GM08714 (cell line): ENCODE results near the gene SEC24B.
"Not testable (repeated sequence)": the region's sequence is repeated elsewhere in the genome, so short reads cannot be mapped to it uniquely, and the experiment has no call there.

Experiments
- H3K4me3 ChIP-seq: fragments of 200-500 bp; sonication (Bioruptor generic); 2 replicates; pipeline ENCODE4 v1.5.1; 2014; ENCODE audit warnings: mild to moderate bottlenecking, low read length, inconsistent platforms
- ZNF274 ChIP-seq: IDR thresholded peaks from 2 replicates; pipeline ENCODE4 v1.6.1; 2012; ENCODE audit warnings: mild to moderate bottlenecking, low read depth, low read length

Gene SEC24B

DNA sequence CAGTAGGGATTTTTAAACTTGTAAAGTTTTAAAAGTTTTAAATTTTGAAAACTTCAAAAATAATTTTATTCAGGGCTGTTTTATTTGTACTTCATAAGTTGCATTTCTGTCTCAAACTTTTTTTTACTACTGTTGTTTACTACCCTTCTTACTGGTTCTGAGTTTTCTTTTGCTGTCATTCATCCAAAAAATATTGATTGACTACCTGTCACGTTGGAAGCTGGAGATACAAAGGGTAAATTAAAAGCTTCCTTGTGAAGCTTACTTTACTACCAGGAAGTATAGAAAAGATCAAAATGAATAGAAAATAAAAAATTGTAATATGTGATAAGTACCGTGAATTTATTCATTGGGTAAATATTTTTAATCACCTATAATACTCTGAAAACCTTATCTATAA lies 77.1 kb downstream of the SEC24B start:
- TF ChIP-seq ZNF274: no peak
- no peak overlapping the region for H3K4me3 ChIP-seq

DNA sequence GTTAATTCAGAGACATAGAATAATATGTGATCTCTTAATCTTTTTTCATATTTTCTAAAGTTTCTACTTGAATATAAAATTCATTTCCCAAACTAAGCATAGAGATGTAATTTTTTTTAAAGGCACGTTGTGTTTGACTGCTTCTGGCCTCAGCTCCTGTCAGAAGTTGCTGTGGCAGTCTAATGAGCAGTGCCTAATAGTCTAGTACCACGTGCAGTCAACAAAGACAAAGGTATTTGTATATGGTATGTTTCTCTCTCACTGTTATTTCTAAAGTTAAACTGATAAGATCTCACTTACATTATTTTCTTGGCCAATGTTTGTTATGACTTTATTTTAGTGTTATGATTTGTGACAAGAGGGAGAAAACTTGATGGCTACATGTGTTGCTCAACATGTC lies 77.8 kb downstream of the SEC24B start:
- no peak for TF ChIP-seq ZNF274
- H3K4me3 ChIP-seq: no peak overlapping the region

DNA sequence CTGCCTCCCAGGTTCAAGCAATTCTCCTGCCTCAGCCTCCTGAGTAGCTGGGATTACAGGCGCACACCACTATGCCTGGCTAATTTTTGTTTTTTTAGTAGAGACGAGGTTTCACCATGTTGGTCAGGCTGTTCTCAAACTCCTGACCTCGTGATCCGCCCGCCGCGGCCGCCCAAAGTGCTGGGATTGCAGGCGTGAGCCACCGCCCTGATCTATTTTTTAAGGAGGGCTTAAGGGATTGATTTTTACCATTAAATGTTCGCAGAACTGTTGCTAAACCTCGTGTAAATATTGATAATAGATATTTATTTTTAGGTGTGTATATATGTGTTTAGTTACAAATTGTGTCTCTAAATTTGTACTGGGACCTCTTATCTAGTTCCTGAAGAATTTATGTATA lies 79.8 kb downstream of the SEC24B start:
- H3K4me3 ChIP-seq: not testable (repeated sequence)

DNA sequence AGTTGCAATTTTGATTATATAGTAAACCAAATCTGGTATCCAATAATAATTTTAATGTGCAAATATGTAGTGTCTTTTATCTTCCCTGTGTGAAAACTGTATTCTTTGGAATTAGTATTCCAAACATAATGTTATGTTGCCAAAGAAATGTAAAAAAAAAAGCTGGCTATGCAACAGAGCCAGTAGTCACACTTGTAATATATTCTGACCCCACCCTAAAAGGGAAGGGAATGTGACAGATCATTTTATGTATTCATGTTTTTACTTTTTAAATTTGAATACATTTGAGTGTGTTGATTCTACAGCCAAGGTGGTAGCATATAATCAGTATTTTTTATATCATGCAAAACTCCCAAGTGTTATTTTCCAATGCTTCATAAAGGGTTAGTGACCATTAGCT lies 98.6 kb downstream of the SEC24B start:
- H3K4me3 ChIP-seq: no peak overlapping the region
- TF ChIP-seq ZNF274: no peak

DNA sequence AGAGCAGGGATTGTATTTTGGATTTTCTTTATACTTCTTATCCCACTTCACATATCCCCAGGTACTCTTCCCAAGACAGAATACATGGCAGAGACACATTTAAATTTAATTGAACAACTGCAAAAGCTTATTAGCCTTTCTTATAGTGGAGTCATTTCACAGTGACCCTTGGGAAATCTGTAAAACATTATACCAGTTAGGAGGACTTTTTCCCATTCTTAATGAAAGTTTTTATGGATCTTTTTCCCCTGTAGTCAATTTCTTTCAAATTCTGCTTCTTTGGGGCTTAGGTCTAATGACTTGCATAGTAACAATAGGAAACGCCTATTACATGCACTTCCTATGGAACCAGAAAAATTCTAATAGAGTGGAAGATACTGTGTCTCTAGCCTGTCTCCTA lies 111.8 kb downstream of the SEC24B start:
- TF ChIP-seq ZNF274: no peak
- no peak overlapping the region for H3K4me3 ChIP-seq

DNA sequence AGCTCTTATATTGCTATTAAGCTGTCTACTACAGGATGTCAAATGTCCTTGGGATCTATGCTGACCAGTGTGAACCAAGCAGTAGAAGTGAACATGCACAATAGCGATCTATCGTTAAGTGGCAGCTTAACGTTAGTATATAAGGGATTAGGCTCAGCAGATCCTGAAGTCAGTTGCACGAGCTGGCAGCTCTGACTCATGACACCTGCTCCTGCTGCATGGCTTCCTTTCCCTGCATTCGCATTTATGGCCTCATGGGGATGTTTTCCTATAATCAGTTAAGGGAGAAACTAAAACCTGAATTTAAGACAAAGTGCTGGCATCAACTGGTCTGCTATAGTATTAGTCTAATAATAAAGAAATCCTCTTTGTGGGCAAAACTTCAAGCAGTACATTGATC lies 113.8 kb downstream of the SEC24B start:
- H3K4me3 ChIP-seq: no peak overlapping the region
- TF ChIP-seq ZNF274: no peak

DNA sequence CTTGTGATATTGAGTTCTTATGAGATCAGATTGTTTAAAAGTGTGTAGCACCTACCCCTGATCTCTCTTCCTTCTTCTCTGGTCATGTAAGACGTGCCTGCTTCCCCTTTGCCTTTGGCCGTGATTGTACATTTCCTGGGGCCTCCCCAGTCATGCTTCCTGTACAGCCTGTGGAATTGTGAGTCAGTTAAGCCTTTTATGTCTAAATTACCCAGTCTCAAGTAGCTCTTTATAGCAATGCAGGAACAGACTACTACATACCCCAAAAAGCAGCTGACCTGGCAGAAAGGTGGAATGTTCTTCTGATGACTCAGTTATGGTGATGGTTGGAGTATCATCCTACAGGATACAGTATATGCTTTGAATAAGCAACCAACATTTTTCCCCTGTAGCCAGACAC lies 115.0 kb downstream of the SEC24B start:
- TF ChIP-seq ZNF274: no peak

DNA sequence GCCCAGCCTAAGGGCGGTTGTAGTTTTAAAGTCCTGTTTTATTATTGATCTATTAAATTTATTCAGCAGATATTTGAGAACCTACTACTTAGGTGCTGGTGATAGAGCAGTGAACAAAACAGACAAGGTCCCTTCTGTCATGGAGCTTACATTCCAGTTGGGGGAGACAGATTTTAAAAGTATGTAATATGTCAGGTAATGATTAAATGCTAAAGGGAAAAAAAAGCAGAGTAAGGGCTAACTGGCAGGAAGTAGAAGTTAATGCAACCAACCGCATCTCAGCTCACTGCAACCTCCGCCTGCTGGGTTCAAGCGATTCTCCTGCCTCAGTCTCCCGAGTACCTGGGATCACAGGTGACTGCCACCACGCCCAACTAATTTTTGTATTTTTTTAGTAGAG lies 118.6 kb downstream of the SEC24B start:
- TF ChIP-seq ZNF274: no peak
- no peak overlapping the region for H3K4me3 ChIP-seq

More for the DNA sequence above, 115.0 kb downstream of the SEC24B start:
- no peak overlapping the region for H3K4me3 ChIP-seq

DNA sequence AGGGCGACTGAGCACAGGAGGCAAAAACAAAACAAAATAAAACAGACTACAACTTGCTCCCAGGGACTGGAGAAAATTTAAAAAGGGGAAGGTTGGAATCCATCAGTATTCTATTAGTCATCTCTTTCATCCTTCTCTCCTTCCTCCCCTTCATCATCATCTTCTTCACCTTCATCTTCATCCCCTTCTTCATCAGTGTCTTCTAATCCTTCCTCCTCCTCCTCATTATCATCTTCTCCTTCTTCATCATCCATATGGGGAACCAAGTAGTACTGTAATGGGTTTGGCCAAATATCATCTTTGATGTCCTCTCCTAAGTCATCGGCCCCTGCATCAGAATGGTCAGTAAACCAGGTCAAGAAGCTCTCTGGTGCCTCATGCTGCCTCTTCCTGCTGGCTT lies 119.5 kb downstream of the SEC24B start:
- no peak overlapping the region for H3K4me3 ChIP-seq
- TF ChIP-seq ZNF274: no peak

DNA sequence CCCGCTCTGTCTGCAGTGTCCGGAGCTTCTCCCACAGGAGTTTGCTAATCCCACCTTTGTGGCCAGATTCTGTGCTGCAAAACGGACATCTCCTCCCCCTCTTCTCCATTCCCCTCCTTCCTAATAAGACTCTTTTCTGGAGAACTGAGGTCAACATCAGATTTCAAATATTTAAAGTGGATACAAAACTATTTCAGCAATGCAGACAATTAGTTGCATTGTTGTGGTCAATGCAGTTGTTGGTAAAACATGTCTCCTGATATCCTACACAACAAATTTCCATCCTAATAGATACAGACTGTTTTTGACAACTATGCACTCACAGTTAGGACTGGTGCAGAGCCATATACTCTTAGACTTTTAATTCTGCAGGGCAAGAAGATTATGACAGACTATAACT lies 121.4 kb downstream of the SEC24B start:
- TF ChIP-seq ZNF274: no peak
- H3K4me3 ChIP-seq: no peak overlapping the region

DNA sequence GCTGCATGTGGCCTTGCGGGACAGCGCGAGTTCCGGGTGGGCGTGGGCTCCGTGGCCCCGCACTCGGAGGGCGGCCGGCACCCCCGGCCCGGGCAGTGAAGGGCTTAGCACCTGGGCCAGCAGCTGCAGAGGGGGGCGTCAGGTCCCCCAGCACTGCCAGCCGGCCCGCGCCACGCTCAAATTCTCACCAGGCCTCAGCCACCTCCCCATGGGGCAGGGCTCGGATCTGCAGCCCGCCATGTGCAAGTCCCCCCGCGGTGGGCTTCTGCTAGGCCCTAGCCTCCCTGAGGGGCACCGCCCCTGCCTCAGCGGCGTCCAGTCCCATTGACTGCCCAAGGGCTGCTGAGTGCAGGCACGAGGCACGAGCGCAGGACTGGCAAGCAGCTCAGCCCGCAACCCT lies 123.8 kb downstream of the SEC24B start:
- TF ChIP-seq ZNF274: no peak

DNA sequence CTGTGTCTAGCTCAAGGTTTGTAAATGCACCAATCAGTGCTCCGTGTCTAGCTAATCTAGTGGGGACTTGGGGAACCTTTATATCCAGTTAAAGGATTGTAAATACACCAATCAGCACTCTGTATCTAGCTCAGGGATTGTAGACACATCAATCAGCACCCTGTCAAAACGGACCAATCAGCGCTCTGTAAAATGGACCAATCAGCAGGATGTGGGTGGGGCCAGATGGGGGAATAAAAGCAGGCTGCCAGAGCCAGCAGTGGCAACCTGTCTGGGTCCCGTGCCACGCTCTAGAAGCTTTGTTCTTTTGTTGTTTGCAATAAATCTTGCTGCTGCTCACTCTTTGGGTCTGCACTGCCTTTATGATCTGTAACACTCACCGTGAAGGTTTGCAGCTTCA lies 124.5 kb downstream of the SEC24B start:
- H3K4me3 ChIP-seq: not testable (repeated sequence)

More for the DNA sequence above, 123.8 kb downstream of the SEC24B start:
- H3K4me3 ChIP-seq: no peak overlapping the region

DNA sequence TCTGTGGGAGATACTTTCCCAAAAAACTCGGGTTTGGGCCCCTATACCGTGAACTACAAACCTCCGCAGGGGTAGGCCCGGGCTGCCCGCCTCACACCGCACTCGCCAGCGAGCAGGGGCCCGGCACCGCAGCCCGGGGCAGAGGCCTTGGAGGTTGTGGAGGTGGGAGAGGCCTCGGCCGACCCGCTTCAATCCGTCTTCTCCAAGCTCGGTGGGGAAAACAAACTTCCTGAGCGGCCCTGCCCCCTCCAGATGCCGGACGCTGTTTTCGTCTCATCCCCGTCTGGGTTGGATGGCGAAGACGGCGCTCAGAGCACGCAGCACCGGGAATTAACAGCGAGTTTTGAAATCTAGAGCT lies 126.0 kb downstream of the SEC24B start:
- TF ChIP-seq ZNF274: no peak
- peak overlapping the region; percentile 95 for H3K4me3 ChIP-seq

DNA sequence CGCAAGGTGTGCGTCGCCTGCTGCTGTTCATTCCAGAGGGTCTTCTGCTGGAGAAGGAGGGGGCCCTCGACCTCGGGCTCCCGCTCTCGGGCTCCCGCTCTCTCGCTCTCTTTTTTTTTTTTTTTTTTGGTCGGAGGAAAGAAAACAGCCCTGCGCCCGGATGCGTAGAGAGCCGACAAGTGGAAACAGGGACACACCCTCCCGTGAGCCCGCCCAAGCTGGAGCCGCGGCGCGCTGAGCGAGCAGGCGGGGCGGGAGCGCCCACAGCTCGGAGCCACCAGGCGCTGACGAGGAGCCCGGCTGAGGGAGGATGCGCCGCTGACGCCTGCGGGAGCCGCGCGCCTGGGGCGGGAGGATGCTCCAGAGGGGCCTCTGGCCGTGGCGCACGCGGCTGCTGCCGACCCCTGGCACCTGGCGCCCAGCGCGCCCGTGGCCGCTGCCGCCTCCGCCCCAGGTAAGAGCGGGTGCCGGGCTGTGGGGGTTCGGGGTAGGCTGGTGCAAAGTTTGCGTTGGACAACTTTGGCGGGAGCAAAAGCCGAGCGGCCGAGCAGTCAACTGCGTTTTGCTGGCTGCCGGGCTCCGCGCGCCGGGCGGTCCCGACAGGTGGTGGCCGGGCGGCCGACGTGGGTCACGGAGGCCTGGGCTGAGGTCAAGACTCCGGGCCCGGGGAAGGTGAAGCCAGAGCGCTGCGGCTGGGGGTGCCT lies 126.5 kb downstream of the SEC24B start, which contains the start of gene MCUB:
MCUB (plus strand) TSS at position 264 of the 704 bp plus-strand sequence; CDS start at position 356, 92 bp downstream.
- peak within 1 kb of the TSS; percentile 95 for H3K4me3 ChIP-seq
- no peak for TF ChIP-seq ZNF274

DNA sequence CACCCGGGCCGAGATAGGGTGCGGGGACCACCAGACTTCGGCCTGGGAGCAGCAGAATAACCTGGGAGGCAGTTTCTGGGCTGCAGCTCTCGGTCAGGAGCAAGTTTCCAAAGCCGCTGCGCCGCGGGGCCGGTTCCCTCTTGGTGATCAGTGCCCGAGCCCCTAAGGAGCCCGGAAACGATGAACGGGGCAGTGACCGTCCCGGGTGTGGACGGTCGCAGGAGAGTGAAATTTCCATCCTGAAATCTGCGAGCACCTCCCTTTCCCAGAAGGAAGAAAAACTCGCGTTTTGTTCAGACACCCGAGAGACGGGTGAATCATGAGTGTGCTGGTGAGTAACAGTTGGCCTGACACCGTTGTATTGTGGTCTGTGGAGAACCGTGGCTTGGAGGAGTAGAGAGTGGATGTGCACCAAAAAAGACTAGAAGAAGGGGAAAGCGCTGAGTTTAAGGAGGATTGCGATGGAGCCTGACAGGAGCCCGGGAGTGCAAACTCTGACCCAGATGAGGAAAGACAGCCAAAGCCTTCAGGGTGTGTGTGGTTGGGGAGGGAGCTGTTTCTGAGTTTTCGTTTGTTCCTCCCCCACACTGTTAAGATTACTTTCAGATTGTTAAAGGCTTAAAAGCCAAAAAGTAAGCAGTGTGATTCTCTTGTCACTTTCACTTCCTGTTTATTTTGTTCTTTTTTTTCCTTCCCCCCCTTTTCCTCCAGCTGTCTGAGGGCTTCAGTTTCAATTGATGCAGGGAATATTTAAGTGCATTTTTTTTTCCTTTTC lies 127.3 kb downstream of the SEC24B start:
- H3K4me3 ChIP-seq: peak overlapping the region; percentile 95
- TF ChIP-seq ZNF274: no peak
